Upper lobe of right lung (tissue), 1 donor: Measurements from ENCODE around the gene NISCH. TPM values are rescaled to one million over a fixed set of nuclear protein-coding genes. Genes with fewer than 3 reads are reported as not detected.

Source experiments
- ATAC-seq: fragments of 200-7000 bp; cut with Tn5 transposase; one replicate; pipeline ENCODE4 v1.9.1; 2020; ENCODE audit warnings: mild to moderate bottlenecking, moderate library complexity
- DNase-seq: peaks from one replicate; pipeline ENCODE4 v3.0.0-alpha.2; 2020
- H3K27ac ChIP-seq: fragments of 200-600 bp; one replicate; pipeline ENCODE4 v1.8.0; 2022
- H3K27me3 ChIP-seq: fragments of 200-600 bp; one replicate; pipeline ENCODE4 v1.8.0; 2022; ENCODE audit warnings: mild to moderate bottlenecking
- H3K36me3 ChIP-seq: fragments of 200-600 bp; one replicate; pipeline ENCODE4 v1.8.0; 2022
- H3K4me1 ChIP-seq: fragments of 200-600 bp; one replicate; pipeline ENCODE4 v1.8.0; 2022
- H3K4me3 ChIP-seq: fragments of 200-600 bp; one replicate; pipeline ENCODE4 v1.8.0; 2022; ENCODE audit warnings: mild to moderate bottlenecking
- H3K9me3 ChIP-seq: fragments of 200-600 bp; one replicate; pipeline ENCODE4 v1.8.0; 2022
- intact Hi-C: fragments of 100-400 bp; cut with DNase I; formaldehyde crosslinking; loops from one replicate; pipeline ENCODE4 v1.11.0; 2022
- total RNA-seq: library from RNA; stranded (reverse); fragmentation: NEBNext Ultra II Directional; extraction: Animal tissue kit (Norgen Biotek cat#: 25700); gene quantifications from one replicate; pipeline ENCODE4 v1.2.1, GENCODE V29; 2021
- TF ChIP-seq, protein P1 (sequence below): fragments of 200-600 bp; IDR thresholded peaks from one replicate; pipeline ENCODE4 v1.8.0; 2022; ENCODE audit warnings: antibody characterized with exemption
- donor health status: DM: no; HTN: yes; CAD: no; lungs with severe emphysema.

Gene NISCH
- total RNA-seq, 1 donor from 2014 or later: 94.6 TPM

DNA sequence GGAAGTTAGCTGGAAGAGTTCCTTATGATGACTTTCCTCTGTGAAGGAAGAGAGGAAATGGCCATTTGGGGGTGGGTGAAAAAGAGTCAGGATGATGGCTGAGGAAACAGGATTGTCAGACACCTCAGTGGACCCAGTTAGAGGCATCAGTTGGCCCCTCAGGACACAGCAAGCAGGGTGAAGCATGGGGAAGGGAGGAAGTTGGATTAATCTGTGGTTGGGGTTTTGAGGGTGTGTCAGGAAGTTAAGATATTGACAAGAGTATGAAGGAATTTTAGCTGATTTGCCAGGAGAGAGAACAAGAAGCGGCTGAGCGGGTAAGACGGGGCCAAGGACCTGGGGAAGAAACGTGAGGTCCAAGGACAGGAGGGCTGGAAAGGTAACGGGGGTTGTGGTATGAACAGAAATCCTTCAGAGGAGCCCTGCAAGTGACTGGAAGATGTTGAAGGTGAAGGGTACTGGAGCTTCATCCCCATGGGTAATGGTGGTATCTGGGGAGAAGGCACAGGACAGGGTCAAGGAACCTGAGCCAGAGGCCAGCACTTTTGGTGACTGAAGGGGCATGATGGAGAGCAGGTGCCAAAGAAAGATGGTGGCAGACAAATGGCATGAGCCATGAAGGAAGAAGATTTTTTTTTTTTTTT is 83.7 kb downstream of the NISCH start:
- Histone ChIP-seq H3K9me3 (no peaks in the 10 kb centered on the region), H3K27ac (no peak overlapping the region), H3K4me1 (peaks cover 38% of the 10 kb centered on the region), H3K4me3 (peak overlapping the region; percentile 4), H3K36me3 (peaks cover 28% of the 10 kb centered on the region), H3K27me3 (no peaks in the 10 kb centered on the region)
- ATAC-seq (no peak), DNase-seq (no peak)
- intact Hi-C loops: no loop called here
- TF ChIP-seq, protein P1, sequence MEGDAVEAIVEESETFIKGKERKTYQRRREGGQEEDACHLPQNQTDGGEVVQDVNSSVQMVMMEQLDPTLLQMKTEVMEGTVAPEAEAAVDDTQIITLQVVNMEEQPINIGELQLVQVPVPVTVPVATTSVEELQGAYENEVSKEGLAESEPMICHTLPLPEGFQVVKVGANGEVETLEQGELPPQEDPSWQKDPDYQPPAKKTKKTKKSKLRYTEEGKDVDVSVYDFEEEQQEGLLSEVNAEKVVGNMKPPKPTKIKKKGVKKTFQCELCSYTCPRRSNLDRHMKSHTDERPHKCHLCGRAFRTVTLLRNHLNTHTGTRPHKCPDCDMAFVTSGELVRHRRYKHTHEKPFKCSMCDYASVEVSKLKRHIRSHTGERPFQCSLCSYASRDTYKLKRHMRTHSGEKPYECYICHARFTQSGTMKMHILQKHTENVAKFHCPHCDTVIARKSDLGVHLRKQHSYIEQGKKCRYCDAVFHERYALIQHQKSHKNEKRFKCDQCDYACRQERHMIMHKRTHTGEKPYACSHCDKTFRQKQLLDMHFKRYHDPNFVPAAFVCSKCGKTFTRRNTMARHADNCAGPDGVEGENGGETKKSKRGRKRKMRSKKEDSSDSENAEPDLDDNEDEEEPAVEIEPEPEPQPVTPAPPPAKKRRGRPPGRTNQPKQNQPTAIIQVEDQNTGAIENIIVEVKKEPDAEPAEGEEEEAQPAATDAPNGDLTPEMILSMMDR: no peak

DNA sequence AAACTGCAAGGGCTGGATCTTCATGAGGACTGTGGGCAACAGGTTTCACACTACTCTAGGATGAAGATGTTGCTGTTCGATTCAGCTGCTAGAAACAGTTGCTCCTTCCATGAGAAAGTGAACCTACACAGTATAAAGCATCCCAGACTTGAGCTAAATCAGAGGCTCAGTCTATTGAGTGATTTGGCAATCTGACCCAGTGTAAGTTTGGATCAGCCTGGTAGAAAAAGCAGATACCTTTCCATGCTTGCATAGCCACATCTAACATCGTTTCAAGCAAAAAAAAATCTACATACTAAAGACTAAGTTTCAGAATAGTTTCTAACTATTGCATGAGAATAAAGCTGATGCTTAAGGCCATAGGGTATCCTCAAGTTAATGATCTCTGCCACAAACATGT is 85.6 kb downstream of the NISCH start:
- H3K4me1 ChIP-seq: peaks cover 29% of the 10 kb centered on the region
- TF ChIP-seq, protein P1: no peak
- intact Hi-C loops: no loop called here
- no peak for DNase-seq
- no peak overlapping the region for H3K4me3 ChIP-seq
- no peaks in the 10 kb centered on the region for H3K9me3 ChIP-seq
- H3K36me3 ChIP-seq: peaks cover 42% of the 10 kb centered on the region
- H3K27ac ChIP-seq: no peak overlapping the region
- H3K27me3 ChIP-seq: no peaks in the 10 kb centered on the region
- no peak for ATAC-seq

Other genes starting within 250 kb of the NISCH start
- 0.87 TPM for gene TLR9, start 230.0 kb upstream of the NISCH start, total RNA-seq
- gene TWF2, start 216.4 kb upstream of the NISCH start, total RNA-seq: 50.4 TPM
- 44.0 TPM for gene PPM1M, start 209.8 kb upstream of the NISCH start, total RNA-seq
- gene WDR82, start 177.0 kb upstream of the NISCH start, total RNA-seq: 61.9 TPM
- gene GLYCTK, start 167.8 kb upstream of the NISCH start, total RNA-seq: 11.5 TPM
- 11.2 TPM for gene DNAH1, start 139.3 kb upstream of the NISCH start, total RNA-seq
- gene BAP1, start 45.6 kb upstream of the NISCH start, total RNA-seq: 71.4 TPM
- 6.8 TPM for gene PHF7, start 44.9 kb upstream of the NISCH start, total RNA-seq
- gene SEMA3G, start 10.5 kb upstream of the NISCH start, total RNA-seq: 27.6 TPM
- gene TNNC1, start 1.6 kb upstream of the NISCH start, total RNA-seq: 88.9 TPM
- 152 TPM for gene STAB1, start 39.7 kb downstream of the NISCH start, total RNA-seq
- 39.7 TPM for gene NT5DC2, start 78.3 kb downstream of the NISCH start, total RNA-seq
- gene UQCC5, start 81.0 kb downstream of the NISCH start, total RNA-seq: 16.6 TPM
- 67.1 TPM for gene PBRM1, start 230.3 kb downstream of the NISCH start, total RNA-seq
- gene GNL3, start 230.4 kb downstream of the NISCH start, total RNA-seq: 50.6 TPM